ENCODE measurements around the gene RPS23. TPM values are rescaled to one million over a fixed set of nuclear protein-coding genes. Genes with fewer than 3 reads are reported as not detected.

RPS23 gene
- total and polyA plus RNA-seq, 12 donors: 927 to 3,427 (median 1,119) TPM

DNA sequence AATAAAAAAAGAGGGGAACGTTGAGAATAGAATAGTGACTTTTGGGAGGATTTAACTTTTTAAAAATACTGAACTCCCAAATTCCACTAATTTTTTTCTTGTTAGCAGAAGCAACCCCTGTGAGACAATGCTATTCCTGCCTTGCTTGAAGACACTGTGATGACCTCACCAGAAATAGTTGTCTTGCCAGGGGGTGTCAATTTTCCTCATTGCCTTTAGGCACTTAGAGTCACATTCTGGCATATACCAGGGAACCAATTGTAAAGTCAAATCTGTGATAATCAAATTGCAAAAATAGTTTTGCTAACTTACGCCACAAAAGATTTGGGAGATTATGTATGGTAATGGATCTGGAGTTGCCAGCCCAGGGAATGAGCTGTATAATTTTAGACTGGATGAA, 42.8 kb upstream of the RPS23 start:
- no peak overlapping the region for H3K27ac ChIP-seq
- DNase-seq: no peak
- intact Hi-C loops (cut with DNase I): no loop called here

DNA sequence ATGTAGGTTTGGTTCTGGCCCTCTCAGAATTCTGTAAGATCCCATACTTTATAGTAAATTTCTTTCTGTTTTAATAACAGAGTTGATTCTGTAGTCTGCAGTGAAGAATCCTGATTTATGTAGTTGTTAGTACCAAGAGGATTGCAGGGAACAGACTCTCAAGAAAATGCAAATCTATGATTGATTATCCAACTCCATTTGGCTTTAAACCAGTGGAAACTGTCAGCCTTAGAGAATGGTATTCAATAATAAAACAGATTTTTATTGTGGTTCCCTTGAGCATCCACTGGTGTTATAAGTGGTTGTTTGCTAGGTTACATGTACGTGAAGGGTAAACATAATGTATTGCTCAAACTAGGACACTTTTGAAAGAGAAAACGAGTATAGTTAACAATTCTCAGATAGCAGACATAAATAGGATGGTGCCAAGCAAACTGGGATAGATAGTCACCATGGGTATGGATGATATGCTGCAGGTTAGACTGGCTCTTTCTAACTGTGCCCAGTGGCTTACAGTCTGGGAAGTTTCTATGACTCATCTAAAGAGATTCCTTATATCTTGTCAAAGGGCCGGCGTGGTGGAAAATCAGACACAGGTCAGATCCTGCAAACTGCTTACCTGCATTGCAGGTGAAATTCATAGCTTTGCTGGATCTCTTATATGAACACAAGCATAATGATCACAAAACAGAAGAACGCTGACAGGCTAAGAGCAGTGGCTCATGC, 41.7 kb upstream of the RPS23 start:
- ATAC-seq: no peak
- intact Hi-C loops (cut with DNase I): loop anchor here in 2 of 10 donors (10.0 kb wide), 3 partner anchors 325 to 1245 kb away; no protein-coding TSS in a partner anchor
- 85 to 87% methylated on average over 5 of the region's 5 CpGs for WGBS, 2 donors

More for the DNA sequence above, 42.8 kb upstream of the RPS23 start:
- H3K27me3 ChIP-seq: no peaks in the 10 kb centered on the region
- no peaks in the 10 kb centered on the region for H3K36me3 ChIP-seq
- TF ChIP-seq, protein P1, sequence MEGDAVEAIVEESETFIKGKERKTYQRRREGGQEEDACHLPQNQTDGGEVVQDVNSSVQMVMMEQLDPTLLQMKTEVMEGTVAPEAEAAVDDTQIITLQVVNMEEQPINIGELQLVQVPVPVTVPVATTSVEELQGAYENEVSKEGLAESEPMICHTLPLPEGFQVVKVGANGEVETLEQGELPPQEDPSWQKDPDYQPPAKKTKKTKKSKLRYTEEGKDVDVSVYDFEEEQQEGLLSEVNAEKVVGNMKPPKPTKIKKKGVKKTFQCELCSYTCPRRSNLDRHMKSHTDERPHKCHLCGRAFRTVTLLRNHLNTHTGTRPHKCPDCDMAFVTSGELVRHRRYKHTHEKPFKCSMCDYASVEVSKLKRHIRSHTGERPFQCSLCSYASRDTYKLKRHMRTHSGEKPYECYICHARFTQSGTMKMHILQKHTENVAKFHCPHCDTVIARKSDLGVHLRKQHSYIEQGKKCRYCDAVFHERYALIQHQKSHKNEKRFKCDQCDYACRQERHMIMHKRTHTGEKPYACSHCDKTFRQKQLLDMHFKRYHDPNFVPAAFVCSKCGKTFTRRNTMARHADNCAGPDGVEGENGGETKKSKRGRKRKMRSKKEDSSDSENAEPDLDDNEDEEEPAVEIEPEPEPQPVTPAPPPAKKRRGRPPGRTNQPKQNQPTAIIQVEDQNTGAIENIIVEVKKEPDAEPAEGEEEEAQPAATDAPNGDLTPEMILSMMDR (IDR thresholded peaks at IDR 0.05): no peak
- no peak overlapping the region for H3K4me3 ChIP-seq
- no peaks in the 10 kb centered on the region for H3K9me3 ChIP-seq
- H3K4me1 ChIP-seq: no peaks in the 10 kb centered on the region
- WGBS, 2 donors: 90 to 93% methylated on average over 2 of the region's 2 CpGs
- no peak for ATAC-seq

GRCh38 chr5:82319192-82319591, 41.0 kb upstream of the RPS23 start:
- 76 to 86% methylated on average over 2 of the region's 2 CpGs for WGBS, 2 donors
- Histone ChIP-seq H3K4me1 (no peaks in the 10 kb centered on the region), H3K27ac (no peak overlapping the region), H3K9me3 (no peaks in the 10 kb centered on the region), H3K4me3 (no peak overlapping the region), H3K27me3 (no peaks in the 10 kb centered on the region), H3K36me3 (no peaks in the 10 kb centered on the region)
- intact Hi-C loops (cut with DNase I): loop anchor here in 2 of 10 donors (10.0 kb wide), 3 partner anchors 326 to 1246 kb away; no protein-coding TSS in a partner anchor
- no peak for DNase-seq
- no peak for ATAC-seq
- TF ChIP-seq, protein P1 (IDR thresholded peaks at IDR 0.05): no peak

More for the DNA sequence above, 41.7 kb upstream of the RPS23 start:
- no peaks in the 10 kb centered on the region for H3K4me1 ChIP-seq
- TF ChIP-seq, protein P1 (IDR thresholded peaks at IDR 0.05): no peak
- no peak overlapping the region for H3K4me3 ChIP-seq
- no peaks in the 10 kb centered on the region for H3K36me3 ChIP-seq
- no peak overlapping the region for H3K27ac ChIP-seq
- H3K9me3 ChIP-seq: no peaks in the 10 kb centered on the region
- H3K27me3 ChIP-seq: no peaks in the 10 kb centered on the region
- no peak for DNase-seq

DNA sequence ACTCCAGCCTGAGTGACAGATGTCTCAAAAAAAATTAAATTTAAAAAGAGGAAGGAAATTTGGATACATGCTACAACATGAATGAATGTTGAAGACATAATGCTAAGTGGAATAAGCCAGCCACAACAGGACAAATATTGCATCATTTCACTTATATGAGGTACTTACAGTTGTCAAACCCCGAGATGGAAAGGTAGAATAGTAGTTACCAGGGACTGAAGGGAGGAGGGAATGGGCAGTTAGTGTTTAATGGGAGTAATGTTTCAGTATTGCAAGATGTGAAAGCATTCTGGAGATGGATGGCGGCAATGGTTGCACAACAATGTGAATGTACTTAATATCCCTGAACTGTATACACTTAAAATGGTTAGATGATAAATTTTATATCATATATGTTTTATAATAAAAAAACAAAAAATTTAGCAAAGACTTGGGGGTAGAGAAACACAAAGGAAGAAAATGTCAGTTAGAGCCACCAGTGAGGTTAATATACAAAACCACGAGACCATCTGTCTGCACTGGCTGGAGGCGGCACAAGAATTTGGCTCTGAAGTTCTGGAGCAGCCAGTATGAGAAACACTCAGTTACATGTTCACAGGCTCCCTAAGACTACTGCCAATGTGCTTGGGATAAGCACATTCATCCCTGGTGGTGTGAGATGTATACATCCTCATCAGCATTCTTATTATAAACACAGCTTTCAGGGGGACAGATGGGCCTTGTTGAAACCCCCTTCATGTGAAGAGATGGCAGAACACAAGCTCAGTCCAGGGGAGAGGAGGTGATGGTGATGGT, 37.0 kb upstream of the RPS23 start:
- no peak for ATAC-seq
- TF ChIP-seq, protein P1 (IDR thresholded peaks at IDR 0.05): no peak
- intact Hi-C loops (cut with DNase I): loop anchor here in 4 of 10 donors (5.0 to 10.0 kb wide), 6 partner anchors 37 to 1250 kb away; no protein-coding TSS in a partner anchor

More for the DNA sequence above, 37.0 kb upstream of the RPS23 start:
- Histone ChIP-seq H3K27me3 (no peaks in the 10 kb centered on the region), H3K4me1 (peaks cover 0 to 14% (median 10%) of the 10 kb centered on the region in 9 donors), H3K4me3 (no peak overlapping the region), H3K9me3 (no peaks in the 10 kb centered on the region), H3K27ac (no peak overlapping the region), H3K36me3 (no peaks in the 10 kb centered on the region)
- DNase-seq: no peak
- 68 to 79% methylated on average over 4 of the region's 4 CpGs for WGBS, 2 donors

Measured in heart right ventricle (tissue), 16 donors.